ENCODE data around the gene SCN5A.

SCN5A gene

GRCh38 chr3:38601956-38602550 lies 47.4 kb downstream of the SCN5A start:
- no peak for DNase-seq (ENCODE audit: low read depth)

DNA sequence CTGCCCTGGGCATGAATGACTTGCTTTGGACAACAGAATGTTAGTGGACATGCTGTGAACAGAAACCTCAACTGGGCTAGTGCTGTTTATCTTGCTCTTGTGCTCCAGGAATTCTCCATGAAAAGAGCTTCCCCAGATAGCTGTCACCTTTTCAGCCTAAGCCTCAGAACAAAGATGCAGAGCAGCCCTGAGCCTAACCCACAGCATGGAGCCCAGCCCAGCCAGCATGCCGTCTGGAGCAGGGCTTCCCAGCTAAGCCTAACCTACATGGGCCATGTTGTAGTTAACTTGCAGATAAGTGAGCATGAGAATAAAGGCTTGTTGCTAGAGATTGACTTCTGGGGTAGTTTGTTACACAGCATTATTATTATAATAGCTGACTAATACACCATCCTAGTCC lies 48.9 kb downstream of the SCN5A start:
- DNase-seq (ENCODE audit: low read depth), result no peak
- TF ChIP-seq CTCF (IDR thresholded peaks at IDR 0.05; ENCODE audit: low read depth, low read length), result no peak
- no peak for TF ChIP-seq POLR2A (IDR thresholded peaks at IDR 0.05; ENCODE audit: extremely low read depth, insufficient read length)
- TF ChIP-seq, protein P1, sequence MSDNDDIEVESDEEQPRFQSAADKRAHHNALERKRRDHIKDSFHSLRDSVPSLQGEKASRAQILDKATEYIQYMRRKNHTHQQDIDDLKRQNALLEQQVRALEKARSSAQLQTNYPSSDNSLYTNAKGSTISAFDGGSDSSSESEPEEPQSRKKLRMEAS (IDR thresholded peaks at IDR 0.05; ENCODE audit: low read depth, low read length), result no peak
- no peak for TF ChIP-seq MYC (IDR thresholded peaks at IDR 0.05; ENCODE audit: low read depth, low read length)
- no peak overlapping the region for H3K4me3 ChIP-seq (ENCODE audit: low read depth, low read length)

More at GRCh38 chr3:38601956-38602550, 47.4 kb downstream of the SCN5A start:
- TF ChIP-seq, protein P1 (IDR thresholded peaks at IDR 0.05; ENCODE audit: low read depth, low read length), result no peak
- TF ChIP-seq MYC (IDR thresholded peaks at IDR 0.05; ENCODE audit: low read depth, low read length), result no peak
- no peak for TF ChIP-seq POLR2A (IDR thresholded peaks at IDR 0.05; ENCODE audit: extremely low read depth, insufficient read length)
- no peak for TF ChIP-seq CTCF (IDR thresholded peaks at IDR 0.05; ENCODE audit: low read depth, low read length)
- no peak overlapping the region for H3K4me3 ChIP-seq (ENCODE audit: low read depth, low read length)

GRCh38 chr3:38599886-38600285 lies 49.6 kb downstream of the SCN5A start:
- no peak for DNase-seq (ENCODE audit: low read depth)
- TF ChIP-seq CTCF (IDR thresholded peaks at IDR 0.05; ENCODE audit: low read depth, low read length) (no peak), MYC (IDR thresholded peaks at IDR 0.05; ENCODE audit: low read depth, low read length) (no peak), POLR2A (IDR thresholded peaks at IDR 0.05; ENCODE audit: extremely low read depth, insufficient read length) (no peak)
- TF ChIP-seq, protein P1 (IDR thresholded peaks at IDR 0.05; ENCODE audit: low read depth, low read length), result no peak
- H3K4me3 ChIP-seq (ENCODE audit: low read depth, low read length), result no peak overlapping the region

- no peak for DNase-seq (ENCODE audit: low read depth)
- TF ChIP-seq CTCF (IDR thresholded peaks at IDR 0.05; ENCODE audit: low read depth, low read length) (no peak), MYC (IDR thresholded peaks at IDR 0.05; ENCODE audit: low read depth, low read length) (no peak), POLR2A (IDR thresholded peaks at IDR 0.05; ENCODE audit: extremely low read depth, insufficient read length) (no peak)
- TF ChIP-seq, protein P1 (IDR thresholded peaks at IDR 0.05; ENCODE audit: low read depth, low read length), result no peak
- no peak overlapping the region for H3K4me3 ChIP-seq (ENCODE audit: low read depth, low read length)
Observed at GRCh38 chr3:38598791-38599190, 50.7 kb downstream of the SCN5A start.

DNA sequence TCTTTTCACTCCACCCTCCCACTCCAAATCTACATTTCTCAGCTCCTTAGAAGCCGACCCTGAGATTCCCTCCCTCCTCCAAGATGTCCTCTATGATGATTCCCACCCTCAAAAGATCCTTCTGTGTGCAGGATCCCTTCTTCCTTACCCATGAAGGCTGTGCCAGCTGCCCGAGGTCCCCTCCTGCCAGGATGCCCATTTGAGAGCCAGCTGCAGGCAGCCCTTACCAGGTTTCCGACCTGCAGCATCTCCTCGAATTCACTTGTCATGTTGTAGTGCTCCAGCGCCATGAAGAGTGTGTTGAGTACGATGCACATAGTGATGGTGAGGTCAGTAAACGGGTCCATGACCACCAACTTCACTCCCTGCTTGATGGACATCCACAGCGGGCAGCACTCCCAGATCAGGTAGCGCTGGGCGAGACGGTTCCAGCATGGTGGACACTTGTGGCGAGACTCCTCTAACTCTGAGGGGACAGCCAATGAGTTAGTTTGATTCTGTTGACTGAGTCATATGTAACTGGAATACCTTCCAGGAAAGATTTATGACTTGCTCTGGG lies 51.9 kb downstream of the SCN5A start:
- DNase-seq (ENCODE audit: low read depth), result no peak
- TF ChIP-seq CTCF (IDR thresholded peaks at IDR 0.05; ENCODE audit: low read depth, low read length) (no peak), MYC (IDR thresholded peaks at IDR 0.05; ENCODE audit: low read depth, low read length) (no peak), POLR2A (IDR thresholded peaks at IDR 0.05; ENCODE audit: extremely low read depth, insufficient read length) (no peak)
- TF ChIP-seq, protein P1 (IDR thresholded peaks at IDR 0.05; ENCODE audit: low read depth, low read length), result no peak

More for the DNA sequence above, 51.9 kb downstream of the SCN5A start:
- no peak overlapping the region for H3K4me3 ChIP-seq (ENCODE audit: low read depth, low read length)
